Measurements from ENCODE around the gene RELN.

Gene RELN

DNA sequence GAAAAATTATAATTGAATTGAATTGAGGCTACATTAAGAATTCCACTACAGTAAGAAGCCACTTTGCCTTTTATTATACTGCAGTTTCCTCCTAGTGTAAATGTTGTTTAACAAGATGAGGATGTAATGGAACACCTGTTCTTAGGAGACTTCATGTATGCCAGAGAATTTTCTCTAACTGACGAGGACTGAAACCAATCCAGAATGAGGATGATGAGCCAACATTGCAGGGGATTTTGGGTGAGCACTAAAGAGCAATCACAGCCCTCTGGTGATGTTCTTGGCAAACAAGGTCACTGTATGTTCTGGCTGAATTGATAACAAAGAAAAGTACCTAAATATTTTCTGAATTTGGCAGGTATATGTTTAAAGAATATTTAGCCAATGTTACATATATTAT lies 60.9 kb downstream of the RELN start:
- POLR2A ChIA-PET: no interaction called here
- TF ChIP-seq, protein P1, sequence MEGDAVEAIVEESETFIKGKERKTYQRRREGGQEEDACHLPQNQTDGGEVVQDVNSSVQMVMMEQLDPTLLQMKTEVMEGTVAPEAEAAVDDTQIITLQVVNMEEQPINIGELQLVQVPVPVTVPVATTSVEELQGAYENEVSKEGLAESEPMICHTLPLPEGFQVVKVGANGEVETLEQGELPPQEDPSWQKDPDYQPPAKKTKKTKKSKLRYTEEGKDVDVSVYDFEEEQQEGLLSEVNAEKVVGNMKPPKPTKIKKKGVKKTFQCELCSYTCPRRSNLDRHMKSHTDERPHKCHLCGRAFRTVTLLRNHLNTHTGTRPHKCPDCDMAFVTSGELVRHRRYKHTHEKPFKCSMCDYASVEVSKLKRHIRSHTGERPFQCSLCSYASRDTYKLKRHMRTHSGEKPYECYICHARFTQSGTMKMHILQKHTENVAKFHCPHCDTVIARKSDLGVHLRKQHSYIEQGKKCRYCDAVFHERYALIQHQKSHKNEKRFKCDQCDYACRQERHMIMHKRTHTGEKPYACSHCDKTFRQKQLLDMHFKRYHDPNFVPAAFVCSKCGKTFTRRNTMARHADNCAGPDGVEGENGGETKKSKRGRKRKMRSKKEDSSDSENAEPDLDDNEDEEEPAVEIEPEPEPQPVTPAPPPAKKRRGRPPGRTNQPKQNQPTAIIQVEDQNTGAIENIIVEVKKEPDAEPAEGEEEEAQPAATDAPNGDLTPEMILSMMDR (IDR thresholded peaks at IDR 0.05; ENCODE audit: control extremely low read depth, extremely low read depth, low read depth, missing control alignments): no peak
- CTCF ChIA-PET: no interaction called here
- DNase-seq (ENCODE audit: extremely low spot score): no peak

DNA sequence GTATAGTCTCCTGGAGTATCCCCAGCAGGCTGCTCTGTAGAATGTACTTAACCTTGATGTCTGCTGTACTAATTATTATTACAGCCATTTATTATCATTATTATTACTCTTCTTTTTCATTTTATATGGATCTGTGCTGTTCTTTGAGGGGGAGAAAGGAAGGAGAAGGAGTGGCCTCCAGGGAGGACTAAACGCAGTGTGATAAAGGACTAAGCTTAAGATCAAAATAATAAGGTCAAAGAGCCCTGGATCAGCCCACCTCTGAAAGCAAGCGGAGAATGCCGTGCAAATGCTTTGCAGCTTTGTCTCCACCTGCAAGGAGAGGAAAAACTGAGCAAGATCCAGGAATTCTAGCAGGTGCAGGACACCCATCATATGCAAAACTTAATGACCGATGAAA lies 65.3 kb downstream of the RELN start:
- ChIA-PET POLR2A (no interaction called here), CTCF (interaction anchor here (1.5 kb wide), 1 partner anchor 10 kb away, joined by 6 read pairs; no protein-coding TSS in a partner anchor)
- DNase-seq (ENCODE audit: extremely low spot score): no peak
- TF ChIP-seq, protein P1 (IDR thresholded peaks at IDR 0.05; ENCODE audit: control extremely low read depth, extremely low read depth, low read depth, missing control alignments): no peak

GRCh38 chr7:103922407-103922806 lies 67.1 kb downstream of the RELN start:
- no peak for DNase-seq (ENCODE audit: extremely low spot score)
- ChIA-PET CTCF (interaction anchor here (1.2 kb wide), 1 partner anchor 41 kb away, joined by 3 read pairs; no protein-coding TSS in a partner anchor), POLR2A (no interaction called here)
- TF ChIP-seq, protein P1 (IDR thresholded peaks at IDR 0.05; ENCODE audit: control extremely low read depth, extremely low read depth, low read depth, missing control alignments): no peak

- no peak for DNase-seq (ENCODE audit: extremely low spot score)
- POLR2A ChIA-PET: no interaction called here
- CTCF ChIA-PET: interaction anchor here (1.2 kb wide), 1 partner anchor 40 kb away, joined by 3 read pairs; no protein-coding TSS in a partner anchor
- TF ChIP-seq, protein P1 (IDR thresholded peaks at IDR 0.05; ENCODE audit: control extremely low read depth, extremely low read depth, low read depth, missing control alignments): no peak
Measured at GRCh38 chr7:103921692-103922091, 67.8 kb downstream of the RELN start.

GRCh38 chr7:103919272-103919868 lies 70.1 kb downstream of the RELN start:
- TF ChIP-seq, protein P1 (IDR thresholded peaks at IDR 0.05; ENCODE audit: control extremely low read depth, extremely low read depth, low read depth, missing control alignments): no peak
- CTCF ChIA-PET: no interaction called here
- no peak for DNase-seq (ENCODE audit: extremely low spot score)
- POLR2A ChIA-PET: no interaction called here

DNA sequence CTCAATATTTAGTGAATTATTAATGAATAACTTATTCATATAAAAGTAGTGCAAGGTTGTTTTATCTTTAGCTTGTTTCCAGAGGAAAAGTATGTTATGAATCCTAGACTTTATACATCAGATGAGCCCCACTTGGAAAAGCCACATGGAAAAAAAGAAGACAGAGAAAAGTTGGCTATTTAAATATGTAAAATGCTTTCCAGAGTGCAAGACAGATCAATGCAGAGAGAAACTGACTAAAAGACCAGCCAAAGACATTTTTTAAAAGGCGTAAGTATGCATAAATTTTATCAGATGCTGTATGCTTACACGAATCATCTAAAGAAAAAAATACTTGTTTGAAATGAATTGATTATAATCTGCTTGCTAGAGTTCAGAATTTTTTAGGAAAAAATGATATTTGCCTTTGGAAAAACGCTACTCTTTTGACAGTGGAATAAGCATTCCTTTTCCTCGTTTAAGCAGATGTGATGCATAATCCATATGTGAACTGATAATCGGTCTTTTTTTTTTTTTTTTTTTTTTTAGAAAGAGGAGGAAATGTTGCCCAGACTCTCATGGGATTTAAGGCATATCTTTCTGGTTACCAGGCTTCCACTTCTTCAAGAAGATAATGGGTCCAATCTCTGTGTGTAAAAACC lies 70.7 kb downstream of the RELN start:
- CTCF ChIA-PET: no interaction called here
- POLR2A ChIA-PET: no interaction called here
- TF ChIP-seq, protein P1 (IDR thresholded peaks at IDR 0.05; ENCODE audit: control extremely low read depth, extremely low read depth, low read depth, missing control alignments): no peak
- no peak for DNase-seq (ENCODE audit: extremely low spot score)
